Measurements from ENCODE around the gene ZNF532.

GRCh38 chr18:59035591-59035990, 170.9 kb downstream of the ZNF532 start:
- TF ChIP-seq CTCF (IDR thresholded peaks at IDR 0.05; ENCODE audit: extremely low read depth in 1 of 2, insufficient read depth in 1 of 2, low read depth in 1 of 2, low read length in 2 of 2), result no peak
- no peak for TF ChIP-seq POLR2A (IDR thresholded peaks at IDR 0.05; ENCODE audit: low read depth, low read length)
- TF ChIP-seq MYC (IDR thresholded peaks at IDR 0.05; ENCODE audit: low read depth, low read length), result no peak
- TF ChIP-seq POLR2AphosphoS5 (IDR thresholded peaks at IDR 0.05; ENCODE audit: insufficient read depth, low read depth, low read length), result no peak
- no peak for TF ChIP-seq FOS (IDR thresholded peaks at IDR 0.05; ENCODE audit: borderline replicate concordance, insufficient read depth, low read length)
- no peak for TF ChIP-seq EZH2 (IDR thresholded peaks at IDR 0.05; ENCODE audit: borderline replicate concordance, low read depth, low read length, severe bottlenecking)
- no peak for TF ChIP-seq MAX (IDR thresholded peaks at IDR 0.05; ENCODE audit: insufficient read depth, insufficient read length)
- TF ChIP-seq JUN (IDR thresholded peaks at IDR 0.05; ENCODE audit: borderline replicate concordance, insufficient read depth, insufficient read length, low read depth), result no peak
